Sigmoid colon (tissue), 4 donors: ENCODE data around the gene MAEA.

Experiments
- EP300 ChIP-seq, 4 donors: sonication (generic); formaldehyde crosslinking; IDR thresholded peaks; one replicate each; pipeline ENCODE4 v1.6.1; 2017; ENCODE audit warnings: antibody characterized with exemption in 4 of 4
- POLR2A ChIP-seq, 2 donors: fragments of 450-650 bp; IDR thresholded peaks; one replicate each; pipeline ENCODE4 v1.6.1; 2016; ENCODE audit warnings: antibody characterized with exemption in 2 of 2, mild to moderate bottlenecking in 2 of 2, moderate library complexity in 2 of 2
- POLR2AphosphoS5 ChIP-seq, 4 donors: sonication (generic); formaldehyde crosslinking; IDR thresholded peaks; one replicate each; pipeline ENCODE4 v1.6.1; 2017; ENCODE audit warnings: antibody characterized with exemption in 4 of 4
- TF ChIP-seq, protein P1 (sequence below), 4 experiments: fragments of 450-650 bp in 3 of 4; fragments of 200-600 bp in 1 of 4; IDR thresholded peaks; one replicate each; pipeline ENCODE4 v1.5.1; 2016 to 2019; ENCODE audit warnings: antibody characterized with exemption in 4 of 4, mild to moderate bottlenecking in 3 of 4, moderate library complexity in 2 of 4

- TF ChIP-seq, protein P1, sequence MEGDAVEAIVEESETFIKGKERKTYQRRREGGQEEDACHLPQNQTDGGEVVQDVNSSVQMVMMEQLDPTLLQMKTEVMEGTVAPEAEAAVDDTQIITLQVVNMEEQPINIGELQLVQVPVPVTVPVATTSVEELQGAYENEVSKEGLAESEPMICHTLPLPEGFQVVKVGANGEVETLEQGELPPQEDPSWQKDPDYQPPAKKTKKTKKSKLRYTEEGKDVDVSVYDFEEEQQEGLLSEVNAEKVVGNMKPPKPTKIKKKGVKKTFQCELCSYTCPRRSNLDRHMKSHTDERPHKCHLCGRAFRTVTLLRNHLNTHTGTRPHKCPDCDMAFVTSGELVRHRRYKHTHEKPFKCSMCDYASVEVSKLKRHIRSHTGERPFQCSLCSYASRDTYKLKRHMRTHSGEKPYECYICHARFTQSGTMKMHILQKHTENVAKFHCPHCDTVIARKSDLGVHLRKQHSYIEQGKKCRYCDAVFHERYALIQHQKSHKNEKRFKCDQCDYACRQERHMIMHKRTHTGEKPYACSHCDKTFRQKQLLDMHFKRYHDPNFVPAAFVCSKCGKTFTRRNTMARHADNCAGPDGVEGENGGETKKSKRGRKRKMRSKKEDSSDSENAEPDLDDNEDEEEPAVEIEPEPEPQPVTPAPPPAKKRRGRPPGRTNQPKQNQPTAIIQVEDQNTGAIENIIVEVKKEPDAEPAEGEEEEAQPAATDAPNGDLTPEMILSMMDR (IDR thresholded peaks at IDR 0.05), result no peak
- TF ChIP-seq POLR2A (IDR thresholded peaks at IDR 0.05), result no peak
- TF ChIP-seq POLR2AphosphoS5 (IDR thresholded peaks at IDR 0.05), result no peak
- TF ChIP-seq EP300 (IDR thresholded peaks at IDR 0.05), result no peak
Observed at GRCh38 chr4:1359976-1360375, 70.3 kb downstream of the MAEA start.
